OCI-M2 (cell line): Measurements from ENCODE around the gene DNAJC24.

Experiments used
- DNase-seq: peaks from one replicate; lab custom pipeline; 2025; ENCODE audit not compliant: unreplicated experiment; lab: John Stamatoyannopoulos, UW

DNAJC24 gene

GRCh38 chr11:31480930-31481329, 111.3 kb downstream of the DNAJC24 start:
- DNase-seq: no peak
